HEK293 (cell line): ENCODE data around the gene ZBTB22.

Experiments
- EGR2 ChIP-seq: fragments of 450-650 bp; formaldehyde crosslinking; IDR thresholded peaks from 2 replicates; pipeline ENCODE4 v1.5.1; 2016; ENCODE audit warnings: low read depth, missing biosample characterization, missing genetic modification characterization
- IKZF3 ChIP-seq: fragments of 450-650 bp; IDR thresholded peaks from 2 replicates; pipeline ENCODE4 v1.5.0; 2018; ENCODE audit warnings: missing biosample characterization, mild to moderate bottlenecking, missing genetic modification characterization, moderate library complexity
- PRDM1 ChIP-seq: fragments of 450-650 bp; formaldehyde crosslinking; IDR thresholded peaks from 2 replicates; pipeline ENCODE4; 2016; ENCODE audit warnings: missing biosample characterization, missing genetic modification characterization
- REPIN1 ChIP-seq: fragments of 450-650 bp; formaldehyde crosslinking; IDR thresholded peaks from 2 replicates; pipeline ENCODE4 v1.5.1; 2017; ENCODE audit warnings: missing biosample characterization, missing genetic modification characterization, low read depth
- SCRT1 ChIP-seq: fragments of 450-650 bp; formaldehyde crosslinking; IDR thresholded peaks from 2 replicates; pipeline ENCODE4 v1.5.1; 2016; ENCODE audit warnings: missing biosample characterization, missing genetic modification characterization, borderline replicate concordance
- SP3 ChIP-seq: fragments of 450-650 bp; formaldehyde crosslinking; IDR thresholded peaks from 2 replicates; pipeline ENCODE4 v1.5.1; 2016; ENCODE audit warnings: missing biosample characterization, missing genetic modification characterization
- YY1 ChIP-seq: fragments of 450-650 bp; formaldehyde crosslinking; IDR thresholded peaks from 2 replicates; pipeline ENCODE4 v1.5.1; 2018; ENCODE audit warnings: missing biosample characterization, missing genetic modification characterization
- ZBTB17 ChIP-seq: fragments of 450-650 bp; formaldehyde crosslinking; IDR thresholded peaks from 2 replicates; pipeline ENCODE4 v1.5.1; 2016; ENCODE audit warnings: missing biosample characterization, missing genetic modification characterization
- ZBTB20 ChIP-seq: fragments of 450-650 bp; formaldehyde crosslinking; IDR thresholded peaks from 2 replicates; pipeline ENCODE4 v1.5.1; 2016; ENCODE audit warnings: missing biosample characterization, missing genetic modification characterization
- ZBTB21 ChIP-seq: fragments of 450-650 bp; formaldehyde crosslinking; IDR thresholded peaks from 2 replicates; pipeline ENCODE4 v1.5.1; 2017; ENCODE audit warnings: missing biosample characterization, missing genetic modification characterization
- ZEB2 ChIP-seq: fragments of 450-650 bp; formaldehyde crosslinking; IDR thresholded peaks from 2 replicates; pipeline ENCODE4 v1.5.1; 2016; ENCODE audit warnings: missing biosample characterization, missing genetic modification characterization
- ZNF146 ChIP-seq: fragments of 450-650 bp; formaldehyde crosslinking; IDR thresholded peaks from 2 replicates; pipeline ENCODE4 v1.5.1; 2016; ENCODE audit warnings: missing biosample characterization, missing genetic modification characterization
- ZNF184 ChIP-seq: fragments of 450-650 bp; IDR thresholded peaks from 2 replicates; pipeline ENCODE4 v1.5.1; 2018; ENCODE audit warnings: missing biosample characterization, mild to moderate bottlenecking, missing genetic modification characterization
- ZNF266 ChIP-seq: fragments of 450-650 bp; formaldehyde crosslinking; IDR thresholded peaks from 2 replicates; pipeline ENCODE4 v1.5.1; 2016; ENCODE audit warnings: missing biosample characterization, missing genetic modification characterization, low read depth
- ZNF274 ChIP-seq, 2 experiments: fragments of 200-500 bp in 1 of 2; fragments of 450-650 bp in 1 of 2; sonication (Bioruptor generic) in 1 of 2; formaldehyde crosslinking in 1 of 2; IDR thresholded peaks; 2 replicates each; pipeline versions ENCODE4 v1.5.1 to v1.6.1; 2014 to 2016; ENCODE audit warnings: borderline replicate concordance in 1 of 2, inconsistent platforms in 1 of 2, low read length in 1 of 2, missing biosample characterization in 1 of 2, missing genetic modification characterization in 1 of 2
- ZNF391 ChIP-seq: fragments of 450-650 bp; formaldehyde crosslinking; IDR thresholded peaks from 2 replicates; pipeline ENCODE4 v1.5.1; 2016; ENCODE audit warnings: low read depth, missing biosample characterization, missing genetic modification characterization, borderline replicate concordance
- ZNF394 ChIP-seq: fragments of 450-650 bp; formaldehyde crosslinking; IDR thresholded peaks from 2 replicates; pipeline ENCODE4 v1.5.1; 2016; ENCODE audit warnings: missing biosample characterization, missing genetic modification characterization, mild to moderate bottlenecking, moderate library complexity, borderline replicate concordance
- ZNF416 ChIP-seq: fragments of 450-650 bp; formaldehyde crosslinking; IDR thresholded peaks from 2 replicates; pipeline ENCODE4 v1.5.1; 2016; ENCODE audit warnings: missing biosample characterization, missing genetic modification characterization
- ZNF501 ChIP-seq: fragments of 450-650 bp; formaldehyde crosslinking; IDR thresholded peaks from 2 replicates; pipeline ENCODE4 v1.5.1; 2016; ENCODE audit warnings: missing biosample characterization, missing genetic modification characterization
- ZNF514 ChIP-seq: fragments of 450-650 bp; formaldehyde crosslinking; IDR thresholded peaks from 2 replicates; pipeline ENCODE4 v1.5.1; 2016; ENCODE audit warnings: missing biosample characterization, missing genetic modification characterization
- ZNF585B ChIP-seq: fragments of 450-650 bp; formaldehyde crosslinking; IDR thresholded peaks from 2 replicates; pipeline ENCODE4 v1.5.1; 2016; ENCODE audit warnings: missing biosample characterization, missing genetic modification characterization
- ZNF600 ChIP-seq: fragments of 450-650 bp; formaldehyde crosslinking; IDR thresholded peaks from 2 replicates; pipeline ENCODE4 v1.5.1; 2016; ENCODE audit warnings: missing biosample characterization, missing genetic modification characterization
- ZNF777 ChIP-seq: fragments of 450-650 bp; formaldehyde crosslinking; IDR thresholded peaks from 2 replicates; pipeline ENCODE4 v1.5.1; 2017; ENCODE audit warnings: missing biosample characterization, missing genetic modification characterization, borderline replicate concordance
- ZNF830 ChIP-seq: fragments of 450-650 bp; IDR thresholded peaks from 2 replicates; pipeline ENCODE4 v1.5.0; 2018; ENCODE audit warnings: missing biosample characterization, missing genetic modification characterization, low read depth, mild to moderate bottlenecking, moderate library complexity
- ZSCAN23 ChIP-seq: fragments of 450-650 bp; formaldehyde crosslinking; IDR thresholded peaks from 2 replicates; pipeline ENCODE4 v1.5.1; 2016; ENCODE audit warnings: missing biosample characterization, missing genetic modification characterization
- ZSCAN30 ChIP-seq: fragments of 450-650 bp; IDR thresholded peaks from 2 replicates; pipeline ENCODE4 v1.5.1; 2018; ENCODE audit warnings: missing biosample characterization, mild to moderate bottlenecking, missing genetic modification characterization, moderate library complexity
- TF ChIP-seq, protein P1 (sequence below): fragments of 450-650 bp; formaldehyde crosslinking; IDR thresholded peaks from 2 replicates; pipeline ENCODE4 v1.5.1; 2016; ENCODE audit warnings: missing biosample characterization, missing genetic modification characterization
- TF ChIP-seq, protein P2 (sequence below): fragments of 450-650 bp; formaldehyde crosslinking; IDR thresholded peaks from 2 replicates; pipeline ENCODE4 v1.5.1; 2017; ENCODE audit warnings: missing biosample characterization, missing genetic modification characterization
- TF ChIP-seq, protein P3 (sequence below): fragments of 450-650 bp; formaldehyde crosslinking; IDR thresholded peaks from 2 replicates; pipeline ENCODE4 v1.5.1; 2016; ENCODE audit warnings: missing biosample characterization, missing genetic modification characterization
- TF ChIP-seq, protein P4 (sequence below): fragments of 450-650 bp; formaldehyde crosslinking; IDR thresholded peaks from 2 replicates; pipeline ENCODE4 v1.5.1; 2017; ENCODE audit warnings: missing biosample characterization, missing genetic modification characterization
- TF ChIP-seq, protein P5 (sequence below): fragments of 450-650 bp; formaldehyde crosslinking; IDR thresholded peaks from 2 replicates; pipeline ENCODE4 v1.5.1; 2016; ENCODE audit warnings: missing biosample characterization, missing genetic modification characterization

Gene ZBTB22

DNA sequence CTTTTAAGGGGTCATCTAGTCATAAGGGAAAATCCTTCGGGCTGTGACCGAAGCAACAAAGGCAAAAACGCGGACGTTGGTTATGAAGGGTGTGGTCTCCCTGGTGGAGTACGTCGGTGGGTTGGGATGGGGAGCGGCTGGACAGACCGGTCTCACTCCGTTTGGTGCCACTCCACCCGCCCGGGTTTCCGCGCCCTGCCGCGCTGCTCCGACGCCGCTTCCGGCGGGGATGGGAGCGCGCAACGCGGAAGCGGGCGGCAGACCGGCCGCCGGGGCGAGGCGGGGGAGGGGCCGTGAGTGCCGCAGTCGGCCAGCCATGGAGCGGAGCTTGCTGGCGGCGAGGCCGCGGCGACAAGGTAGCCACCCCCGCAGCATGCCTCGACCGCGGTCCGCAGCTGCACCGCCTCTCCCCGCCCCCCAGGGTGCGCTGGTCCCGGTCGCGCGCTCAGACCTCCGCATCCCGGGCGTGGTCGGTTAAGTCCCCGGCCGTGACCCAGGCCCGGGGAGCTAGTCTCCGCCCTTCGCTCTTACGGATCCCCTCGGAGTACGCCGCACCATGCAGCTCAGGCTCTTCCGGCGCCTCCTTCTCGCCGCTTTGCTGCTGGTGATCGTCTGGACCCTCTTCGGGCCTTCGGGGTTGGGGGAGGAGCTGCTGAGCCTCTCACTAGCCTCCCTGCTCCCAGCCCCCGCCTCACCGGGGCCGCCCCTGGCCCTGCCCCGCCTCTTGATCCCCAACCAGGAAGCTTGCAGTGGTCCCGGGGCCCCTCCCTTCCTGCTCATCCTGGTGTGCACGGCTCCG, 40.5 kb downstream of the ZBTB22 start, which contains the start of gene B3GALT4 (continued):
- TF ChIP-seq, protein P1, sequence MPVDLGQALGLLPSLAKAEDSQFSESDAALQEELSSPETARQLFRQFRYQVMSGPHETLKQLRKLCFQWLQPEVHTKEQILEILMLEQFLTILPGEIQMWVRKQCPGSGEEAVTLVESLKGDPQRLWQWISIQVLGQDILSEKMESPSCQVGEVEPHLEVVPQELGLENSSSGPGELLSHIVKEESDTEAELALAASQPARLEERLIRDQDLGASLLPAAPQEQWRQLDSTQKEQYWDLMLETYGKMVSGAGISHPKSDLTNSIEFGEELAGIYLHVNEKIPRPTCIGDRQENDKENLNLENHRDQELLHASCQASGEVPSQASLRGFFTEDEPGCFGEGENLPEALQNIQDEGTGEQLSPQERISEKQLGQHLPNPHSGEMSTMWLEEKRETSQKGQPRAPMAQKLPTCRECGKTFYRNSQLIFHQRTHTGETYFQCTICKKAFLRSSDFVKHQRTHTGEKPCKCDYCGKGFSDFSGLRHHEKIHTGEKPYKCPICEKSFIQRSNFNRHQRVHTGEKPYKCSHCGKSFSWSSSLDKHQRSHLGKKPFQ (tag by site-specific recombination): 0 out of 2 replicates have a peak, but pooled peaks have one; percentile 13
- no peak for TF ChIP-seq PRDM1
- no peak for TF ChIP-seq ZNF830 (tag by site-specific recombination)
- TF ChIP-seq SCRT1 (tag by site-specific recombination): no peak
- peak; percentile 85 for TF ChIP-seq IKZF3
- 0 out of 2 replicates have a peak, but pooled peaks have one; percentile 63 for TF ChIP-seq REPIN1 (tag by site-specific recombination)
- TF ChIP-seq ZNF274 (IDR thresholded peaks at IDR 0.05; ENCODE audit: low read length): no peak
- no peak for TF ChIP-seq ZNF274 (tag by site-specific recombination; IDR thresholded peaks at IDR 0.05; ENCODE audit: borderline replicate concordance)
- no peak for TF ChIP-seq ZNF514 (tag by site-specific recombination)
- no peak for TF ChIP-seq ZBTB21 (tag by site-specific recombination)
- TF ChIP-seq, protein P2, sequence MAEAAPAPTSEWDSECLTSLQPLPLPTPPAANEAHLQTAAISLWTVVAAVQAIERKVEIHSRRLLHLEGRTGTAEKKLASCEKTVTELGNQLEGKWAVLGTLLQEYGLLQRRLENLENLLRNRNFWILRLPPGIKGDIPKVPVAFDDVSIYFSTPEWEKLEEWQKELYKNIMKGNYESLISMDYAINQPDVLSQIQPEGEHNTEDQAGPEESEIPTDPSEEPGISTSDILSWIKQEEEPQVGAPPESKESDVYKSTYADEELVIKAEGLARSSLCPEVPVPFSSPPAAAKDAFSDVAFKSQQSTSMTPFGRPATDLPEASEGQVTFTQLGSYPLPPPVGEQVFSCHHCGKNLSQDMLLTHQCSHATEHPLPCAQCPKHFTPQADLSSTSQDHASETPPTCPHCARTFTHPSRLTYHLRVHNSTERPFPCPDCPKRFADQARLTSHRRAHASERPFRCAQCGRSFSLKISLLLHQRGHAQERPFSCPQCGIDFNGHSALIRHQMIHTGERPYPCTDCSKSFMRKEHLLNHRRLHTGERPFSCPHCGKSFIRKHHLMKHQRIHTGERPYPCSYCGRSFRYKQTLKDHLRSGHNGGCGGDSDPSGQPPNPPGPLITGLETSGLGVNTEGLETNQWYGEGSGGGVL: peak; percentile 44; the same call in 1 of the 2 replicates
- TF ChIP-seq ZNF184: peak; percentile 44; the same call in 1 of the 2 replicates
- peak; percentile 92 for TF ChIP-seq SP3 (tag by site-specific recombination)
- TF ChIP-seq ZSCAN30: peak; percentile 96
- TF ChIP-seq, protein P3, sequence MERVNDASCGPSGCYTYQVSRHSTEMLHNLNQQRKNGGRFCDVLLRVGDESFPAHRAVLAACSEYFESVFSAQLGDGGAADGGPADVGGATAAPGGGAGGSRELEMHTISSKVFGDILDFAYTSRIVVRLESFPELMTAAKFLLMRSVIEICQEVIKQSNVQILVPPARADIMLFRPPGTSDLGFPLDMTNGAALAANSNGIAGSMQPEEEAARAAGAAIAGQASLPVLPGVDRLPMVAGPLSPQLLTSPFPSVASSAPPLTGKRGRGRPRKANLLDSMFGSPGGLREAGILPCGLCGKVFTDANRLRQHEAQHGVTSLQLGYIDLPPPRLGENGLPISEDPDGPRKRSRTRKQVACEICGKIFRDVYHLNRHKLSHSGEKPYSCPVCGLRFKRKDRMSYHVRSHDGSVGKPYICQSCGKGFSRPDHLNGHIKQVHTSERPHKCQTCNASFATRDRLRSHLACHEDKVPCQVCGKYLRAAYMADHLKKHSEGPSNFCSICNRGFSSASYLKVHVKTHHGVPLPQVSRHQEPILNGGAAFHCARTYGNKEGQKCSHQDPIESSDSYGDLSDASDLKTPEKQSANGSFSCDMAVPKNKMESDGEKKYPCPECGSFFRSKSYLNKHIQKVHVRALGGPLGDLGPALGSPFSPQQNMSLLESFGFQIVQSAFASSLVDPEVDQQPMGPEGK (tag by site-specific recombination): peak; percentile 87
- TF ChIP-seq ZNF266 (tag by site-specific recombination): no peak
- TF ChIP-seq ZNF394 (tag by site-specific recombination): peak; percentile 42; the same call in 1 of the 2 replicates
- no peak for TF ChIP-seq ZNF585B (tag by site-specific recombination)
- peak; percentile 64 for TF ChIP-seq EGR2 (tag by site-specific recombination)
- 0 out of 2 replicates have a peak, but pooled peaks have one; percentile 52 for TF ChIP-seq ZNF501
- TF ChIP-seq, protein P4, sequence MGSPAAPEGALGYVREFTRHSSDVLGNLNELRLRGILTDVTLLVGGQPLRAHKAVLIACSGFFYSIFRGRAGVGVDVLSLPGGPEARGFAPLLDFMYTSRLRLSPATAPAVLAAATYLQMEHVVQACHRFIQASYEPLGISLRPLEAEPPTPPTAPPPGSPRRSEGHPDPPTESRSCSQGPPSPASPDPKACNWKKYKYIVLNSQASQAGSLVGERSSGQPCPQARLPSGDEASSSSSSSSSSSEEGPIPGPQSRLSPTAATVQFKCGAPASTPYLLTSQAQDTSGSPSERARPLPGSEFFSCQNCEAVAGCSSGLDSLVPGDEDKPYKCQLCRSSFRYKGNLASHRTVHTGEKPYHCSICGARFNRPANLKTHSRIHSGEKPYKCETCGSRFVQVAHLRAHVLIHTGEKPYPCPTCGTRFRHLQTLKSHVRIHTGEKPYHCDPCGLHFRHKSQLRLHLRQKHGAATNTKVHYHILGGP (tag by site-specific recombination): no peak
- peak; percentile 65 for TF ChIP-seq ZNF600 (tag by site-specific recombination)
- TF ChIP-seq ZNF391: peak; percentile 73; the same call in 1 of the 2 replicates
- TF ChIP-seq, protein P5, sequence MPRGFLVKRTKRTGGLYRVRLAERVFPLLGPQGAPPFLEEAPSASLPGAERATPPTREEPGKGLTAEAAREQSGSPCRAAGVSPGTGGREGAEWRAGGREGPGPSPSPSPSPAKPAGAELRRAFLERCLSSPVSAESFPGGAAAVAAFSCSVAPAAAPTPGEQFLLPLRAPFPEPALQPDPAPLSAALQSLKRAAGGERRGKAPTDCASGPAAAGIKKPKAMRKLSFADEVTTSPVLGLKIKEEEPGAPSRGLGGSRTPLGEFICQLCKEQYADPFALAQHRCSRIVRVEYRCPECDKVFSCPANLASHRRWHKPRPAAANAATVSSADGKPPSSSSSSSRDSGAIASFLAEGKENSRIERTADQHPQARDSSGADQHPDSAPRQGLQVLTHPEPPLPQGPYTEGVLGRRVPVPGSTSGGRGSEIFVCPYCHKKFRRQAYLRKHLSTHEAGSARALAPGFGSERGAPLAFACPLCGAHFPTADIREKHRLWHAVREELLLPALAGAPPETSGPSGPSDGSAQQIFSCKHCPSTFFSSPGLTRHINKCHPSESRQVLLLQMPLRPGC (tag by site-specific recombination): 0 out of 2 replicates have a peak, but pooled peaks have one; percentile 9
- TF ChIP-seq ZEB2 (tag by site-specific recombination): peak; percentile 95
- no peak for TF ChIP-seq ZSCAN23 (tag by site-specific recombination)
- TF ChIP-seq YY1 (tag by site-specific recombination): 0 out of 2 replicates have a peak, but pooled peaks have one; percentile 45
- TF ChIP-seq ZBTB20 (tag by site-specific recombination): peak; percentile 96
- no peak for TF ChIP-seq ZNF777
- peak; percentile 17; the same call in 1 of the 2 replicates for TF ChIP-seq ZNF146 (tag by site-specific recombination)
- TF ChIP-seq ZNF416 (tag by site-specific recombination): no peak
- peak; percentile 86 for TF ChIP-seq ZBTB17
